ENCODE measurements around the gene CST5.
"Not testable (repeated sequence)": the region's sequence is repeated elsewhere in the genome, so short reads cannot be mapped to it uniquely, and the experiment has no call there.

Gene CST5

DNA sequence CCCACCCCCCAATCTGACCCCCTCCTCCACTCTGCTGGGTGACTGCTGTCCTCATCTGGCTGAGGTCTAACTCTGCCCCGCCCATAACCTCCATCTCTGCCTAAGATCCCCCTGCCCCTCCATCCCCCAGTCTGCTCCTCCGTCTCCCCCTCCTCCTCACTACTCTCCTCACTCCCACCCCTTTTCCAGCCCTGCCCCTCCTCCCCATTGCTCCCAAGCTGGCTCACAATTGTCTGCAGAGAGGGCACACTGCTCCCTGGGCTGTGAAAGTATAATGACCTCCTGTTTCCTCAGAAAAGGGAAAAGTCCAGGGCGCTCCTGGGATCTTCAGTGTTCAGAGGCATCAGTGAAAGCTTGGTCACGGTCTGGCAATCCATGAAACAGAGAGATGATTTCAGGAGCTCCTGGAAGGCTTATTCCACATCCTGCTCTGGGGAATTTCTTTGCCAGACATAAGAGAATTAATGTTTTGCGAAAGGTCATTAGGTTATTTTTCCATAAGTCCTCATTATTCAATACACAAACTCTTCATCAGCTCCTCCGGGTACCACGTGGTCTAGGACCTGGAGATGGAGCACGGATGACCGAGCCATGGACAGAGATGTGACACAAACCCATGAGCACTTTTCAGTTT is 21.5 kb downstream of the CST5 start:
- no peak overlapping the region for H3K9ac ChIP-seq (ENCODE audit: low read depth in 1 of 2, low read length in 2 of 2)
- no peaks in the 10 kb centered on the region for H3K27me3 ChIP-seq (ENCODE audit: control insufficient read depth in 1 of 2, insufficient read depth in 2 of 2, low read length in 2 of 2)
- H3K36me3 ChIP-seq (ENCODE audit: control insufficient read depth in 1 of 2, insufficient read depth in 2 of 2, low read length in 2 of 2), result no peaks in the 10 kb centered on the region
- no peaks in the 10 kb centered on the region for H3K9me3 ChIP-seq (ENCODE audit: control insufficient read depth in 1 of 2, low read length in 2 of 2)
- no peak overlapping the region for H3K4me3 ChIP-seq (ENCODE audit: low read depth in 1 of 2, low read length in 2 of 2)
- H3K4me1 ChIP-seq (ENCODE audit: control insufficient read depth in 1 of 2, insufficient read depth in 2 of 2, low read length in 2 of 2), result no peaks in the 10 kb centered on the region
- no peak overlapping the region for H3K27ac ChIP-seq (ENCODE audit: low read depth, low read length)

GRCh38 chr20:23856736-23857135 is 22.8 kb downstream of the CST5 start:
- H3K9ac ChIP-seq (ENCODE audit: low read depth in 1 of 2, low read length in 2 of 2), result no peak overlapping the region
- no peaks in the 10 kb centered on the region for H3K9me3 ChIP-seq (ENCODE audit: control insufficient read depth in 1 of 2, low read length in 2 of 2)
- no peak overlapping the region for H3K4me3 ChIP-seq (ENCODE audit: low read depth in 1 of 2, low read length in 2 of 2)
- H3K27ac ChIP-seq (ENCODE audit: low read depth, low read length), result no peak overlapping the region
- H3K36me3 ChIP-seq (ENCODE audit: control insufficient read depth in 1 of 2, insufficient read depth in 2 of 2, low read length in 2 of 2), result no peaks in the 10 kb centered on the region
- no peaks in the 10 kb centered on the region for H3K4me1 ChIP-seq (ENCODE audit: control insufficient read depth in 1 of 2, insufficient read depth in 2 of 2, low read length in 2 of 2)
- no peaks in the 10 kb centered on the region for H3K27me3 ChIP-seq (ENCODE audit: control insufficient read depth in 1 of 2, insufficient read depth in 2 of 2, low read length in 2 of 2)

GRCh38 chr20:23856226-23856625 is 23.3 kb downstream of the CST5 start:
- no peaks in the 10 kb centered on the region for H3K27me3 ChIP-seq (ENCODE audit: control insufficient read depth in 1 of 2, insufficient read depth in 2 of 2, low read length in 2 of 2)
- H3K4me3 ChIP-seq (ENCODE audit: low read depth in 1 of 2, low read length in 2 of 2), result no peak overlapping the region
- no peak overlapping the region for H3K27ac ChIP-seq (ENCODE audit: low read depth, low read length)
- no peak overlapping the region for H3K9ac ChIP-seq (ENCODE audit: low read depth in 1 of 2, low read length in 2 of 2)
- no peaks in the 10 kb centered on the region for H3K36me3 ChIP-seq (ENCODE audit: control insufficient read depth in 1 of 2, insufficient read depth in 2 of 2, low read length in 2 of 2)
- H3K9me3 ChIP-seq (ENCODE audit: control insufficient read depth in 1 of 2, low read length in 2 of 2), result no peaks in the 10 kb centered on the region
- H3K4me1 ChIP-seq (ENCODE audit: control insufficient read depth in 1 of 2, insufficient read depth in 2 of 2, low read length in 2 of 2), result no peaks in the 10 kb centered on the region

DNA sequence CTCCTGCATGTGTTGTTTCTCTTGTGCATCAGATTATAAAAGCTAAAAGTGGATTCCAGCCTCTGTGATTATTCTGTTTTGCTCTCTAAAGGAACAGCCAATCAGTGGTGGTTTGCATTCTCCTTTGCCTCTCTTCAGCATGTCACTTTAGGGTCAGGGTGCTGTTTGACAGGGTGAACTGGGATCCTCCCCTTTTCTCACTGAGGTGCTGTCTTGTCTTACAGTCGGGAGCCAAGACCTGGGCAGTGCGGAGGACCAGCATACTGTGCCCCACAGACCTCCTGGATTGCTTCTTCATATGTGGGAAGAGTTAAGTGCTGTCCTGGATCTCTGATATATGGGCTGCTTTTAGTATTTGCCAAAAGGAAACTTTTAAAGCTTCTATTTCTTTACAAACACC is 37.9 kb downstream of the CST5 start:
- Histone ChIP-seq H3K4me3 (ENCODE audit: low read depth in 1 of 2, low read length in 2 of 2) (no peak overlapping the region), H3K36me3 (ENCODE audit: control insufficient read depth in 1 of 2, insufficient read depth in 2 of 2, low read length in 2 of 2) (no peaks in the 10 kb centered on the region), H3K9me3 (ENCODE audit: control insufficient read depth in 1 of 2, low read length in 2 of 2) (no peaks in the 10 kb centered on the region), H3K4me1 (ENCODE audit: control insufficient read depth in 1 of 2, insufficient read depth in 2 of 2, low read length in 2 of 2) (no peaks in the 10 kb centered on the region), H3K9ac (ENCODE audit: low read depth in 1 of 2, low read length in 2 of 2) (no peak overlapping the region), H3K27ac (ENCODE audit: low read depth, low read length) (no peak overlapping the region), H3K27me3 (ENCODE audit: control insufficient read depth in 1 of 2, insufficient read depth in 2 of 2, low read length in 2 of 2) (no peaks in the 10 kb centered on the region)

DNA sequence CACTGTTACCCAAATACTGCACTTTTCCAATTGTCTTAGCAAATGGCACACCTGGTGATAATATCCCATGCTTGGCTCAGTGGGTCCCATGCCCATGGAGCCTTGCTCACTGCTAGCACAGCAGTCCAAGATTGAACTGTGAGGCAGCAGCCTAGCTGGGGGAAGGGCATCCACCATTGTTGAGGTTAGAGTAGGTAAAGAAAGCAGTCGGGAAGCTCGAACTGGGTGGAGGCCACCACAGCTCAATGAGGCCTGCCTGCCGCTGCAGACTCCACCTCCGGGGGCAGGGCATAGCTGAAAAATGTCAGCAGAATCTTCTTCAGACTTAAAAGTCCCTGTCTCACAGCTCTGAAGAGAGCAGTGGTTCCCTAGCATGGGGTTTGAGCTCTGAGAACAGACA is 43.8 kb downstream of the CST5 start:
- no peak overlapping the region for H3K4me3 ChIP-seq (ENCODE audit: low read depth in 1 of 2, low read length in 2 of 2)
- no peaks in the 10 kb centered on the region for H3K9me3 ChIP-seq (ENCODE audit: control insufficient read depth in 1 of 2, low read length in 2 of 2)
- H3K27ac ChIP-seq (ENCODE audit: low read depth, low read length), result no peak overlapping the region
- H3K9ac ChIP-seq (ENCODE audit: low read depth in 1 of 2, low read length in 2 of 2), result no peak overlapping the region
- no peaks in the 10 kb centered on the region for H3K4me1 ChIP-seq (ENCODE audit: control insufficient read depth in 1 of 2, insufficient read depth in 2 of 2, low read length in 2 of 2)
- H3K27me3 ChIP-seq (ENCODE audit: control insufficient read depth in 1 of 2, insufficient read depth in 2 of 2, low read length in 2 of 2), result no peaks in the 10 kb centered on the region
- no peaks in the 10 kb centered on the region for H3K36me3 ChIP-seq (ENCODE audit: control insufficient read depth in 1 of 2, insufficient read depth in 2 of 2, low read length in 2 of 2)

GRCh38 chr20:23832775-23833513 is 46.6 kb downstream of the CST5 start:
- Histone ChIP-seq H3K4me3 (ENCODE audit: low read depth in 1 of 2, low read length in 2 of 2) (no peak overlapping the region), H3K27ac (ENCODE audit: low read depth, low read length) (no peak overlapping the region), H3K4me1 (ENCODE audit: control insufficient read depth in 1 of 2, insufficient read depth in 2 of 2, low read length in 2 of 2) (no peaks in the 10 kb centered on the region), H3K9ac (ENCODE audit: low read depth in 1 of 2, low read length in 2 of 2) (no peak overlapping the region), H3K27me3 (ENCODE audit: control insufficient read depth in 1 of 2, insufficient read depth in 2 of 2, low read length in 2 of 2) (no peaks in the 10 kb centered on the region), H3K36me3 (ENCODE audit: control insufficient read depth in 1 of 2, insufficient read depth in 2 of 2, low read length in 2 of 2) (no peaks in the 10 kb centered on the region), H3K9me3 (ENCODE audit: control insufficient read depth in 1 of 2, low read length in 2 of 2) (no peaks in the 10 kb centered on the region)

GRCh38 chr20:23831961-23832360 is 47.6 kb downstream of the CST5 start:
- H3K9ac ChIP-seq (ENCODE audit: low read depth in 1 of 2, low read length in 2 of 2); H3K27me3 ChIP-seq (ENCODE audit: control insufficient read depth in 1 of 2, insufficient read depth in 2 of 2, low read length in 2 of 2); H3K36me3 ChIP-seq (ENCODE audit: control insufficient read depth in 1 of 2, insufficient read depth in 2 of 2, low read length in 2 of 2); H3K27ac ChIP-seq (ENCODE audit: low read depth, low read length); H3K4me3 ChIP-seq (ENCODE audit: low read depth in 1 of 2, low read length in 2 of 2); H3K4me1 ChIP-seq (ENCODE audit: control insufficient read depth in 1 of 2, insufficient read depth in 2 of 2, low read length in 2 of 2); H3K9me3 ChIP-seq (ENCODE audit: control insufficient read depth in 1 of 2, low read length in 2 of 2): not testable (repeated sequence)

DNA sequence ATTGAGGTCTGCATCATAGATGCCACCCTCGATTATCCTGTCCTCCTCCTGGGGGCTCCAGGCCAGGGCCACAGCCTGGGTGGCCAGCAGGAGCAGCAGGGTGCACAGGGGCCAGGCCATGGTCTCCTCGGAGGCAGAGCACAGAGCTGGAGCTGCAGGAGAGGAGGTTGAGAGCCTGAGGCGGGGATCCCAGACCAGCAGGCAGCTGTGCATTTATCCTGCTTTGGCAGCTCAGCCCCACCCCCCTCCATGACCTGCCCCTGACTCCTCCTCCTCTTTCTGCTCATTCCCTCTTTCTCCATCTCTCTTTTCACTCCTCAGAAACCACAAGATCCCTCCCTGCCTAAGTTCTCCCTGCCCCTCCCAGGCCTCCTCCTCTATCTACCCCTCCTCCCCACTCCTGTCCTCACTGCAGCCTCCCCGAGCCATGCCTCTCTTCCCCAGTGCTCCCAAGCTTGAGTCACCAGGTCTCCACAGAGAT is 53.0 kb downstream of the CST5 start, which contains the start of gene CST2:
TSS of gene CST2 (minus strand) at position 189 of the 481 bp plus-strand sequence. CDS start at position 120, 69 bp downstream.
- H3K9me3 ChIP-seq (ENCODE audit: control insufficient read depth in 1 of 2, low read length in 2 of 2), result no peaks in the 10 kb centered on the region

More for the DNA sequence above, 53.0 kb downstream of the CST5 start, which contains the start of gene CST2:
- Histone ChIP-seq H3K4me3 (ENCODE audit: low read depth in 1 of 2, low read length in 2 of 2) (no peak within 1 kb of the TSS), H3K36me3 (ENCODE audit: control insufficient read depth in 1 of 2, insufficient read depth in 2 of 2, low read length in 2 of 2) (no peaks in the 10 kb centered on the region), H3K9ac (ENCODE audit: low read depth in 1 of 2, low read length in 2 of 2) (no peak within 1 kb of the TSS), H3K27me3 (ENCODE audit: control insufficient read depth in 1 of 2, insufficient read depth in 2 of 2, low read length in 2 of 2) (no peaks in the 10 kb centered on the region), H3K27ac (ENCODE audit: low read depth, low read length) (no peak within 1 kb of the TSS), H3K4me1 (ENCODE audit: control insufficient read depth in 1 of 2, insufficient read depth in 2 of 2, low read length in 2 of 2) (no peaks in the 10 kb centered on the region)

All from duodenal mucosa (tissue), 2 donors.